ENCODE measurements around the gene ARPC2.

DNA sequence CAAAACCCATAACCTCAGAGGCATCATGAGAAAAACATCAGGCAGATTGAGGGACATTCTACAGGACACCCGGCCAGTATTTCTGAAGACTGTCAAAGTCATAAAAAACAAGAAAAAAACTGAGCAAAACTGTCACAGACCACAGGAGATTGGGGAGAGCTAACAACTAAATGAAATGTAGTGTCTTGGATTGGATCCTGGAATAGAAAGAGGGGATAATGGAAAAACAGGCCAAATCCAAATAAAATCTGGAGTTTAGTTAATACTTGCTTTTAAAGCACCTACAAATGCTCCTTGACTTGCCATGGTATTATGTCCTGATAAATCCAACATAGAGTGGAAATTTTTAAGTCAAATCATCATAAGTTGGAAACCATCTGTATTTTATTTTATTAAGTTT, 32.7 kb upstream of the ARPC2 start:
- TF ChIP-seq POLR2A (IDR thresholded peaks at IDR 0.05; ENCODE audit: low read length) (no peak), GATA1 (IDR thresholded peaks at IDR 0.05; ENCODE audit: low read depth, low read length) (no peak)
